HUES6 (cell line): ENCODE data around the gene ECT2.

ENCODE experiments used
- H3K27ac ChIP-seq: 2 replicates; pipeline ENCODE4 v1.7.0; 2013; ENCODE audit warnings: low read depth, mild to moderate bottlenecking, low read length, inconsistent platforms
- H3K27me3 ChIP-seq: 2 replicates; pipeline ENCODE4 v1.6.1; 2013; ENCODE audit warnings: low read length; ENCODE audit not compliant: control insufficient read depth, insufficient read depth
- H3K36me3 ChIP-seq: 2 replicates; pipeline ENCODE4 v1.6.1; 2013; ENCODE audit warnings: low read length; ENCODE audit not compliant: control insufficient read depth, insufficient read depth
- H3K4me1 ChIP-seq: 2 replicates; pipeline ENCODE4 v1.6.1; 2013; ENCODE audit warnings: low read length; ENCODE audit not compliant: control insufficient read depth, insufficient read depth
- H3K4me3 ChIP-seq: 2 replicates; pipeline ENCODE4 v1.5.1; 2013; ENCODE audit warnings: low read depth, low read length
- H3K9ac ChIP-seq: one replicate; pipeline ENCODE4 v1.6.1; 2013; ENCODE audit warnings: mild to moderate bottlenecking, low read length
- H3K9me3 ChIP-seq: 2 replicates; pipeline ENCODE4 v1.6.1; 2013; ENCODE audit warnings: low read depth, low read length; ENCODE audit not compliant: control insufficient read depth, insufficient read depth

The ECT2 gene

DNA sequence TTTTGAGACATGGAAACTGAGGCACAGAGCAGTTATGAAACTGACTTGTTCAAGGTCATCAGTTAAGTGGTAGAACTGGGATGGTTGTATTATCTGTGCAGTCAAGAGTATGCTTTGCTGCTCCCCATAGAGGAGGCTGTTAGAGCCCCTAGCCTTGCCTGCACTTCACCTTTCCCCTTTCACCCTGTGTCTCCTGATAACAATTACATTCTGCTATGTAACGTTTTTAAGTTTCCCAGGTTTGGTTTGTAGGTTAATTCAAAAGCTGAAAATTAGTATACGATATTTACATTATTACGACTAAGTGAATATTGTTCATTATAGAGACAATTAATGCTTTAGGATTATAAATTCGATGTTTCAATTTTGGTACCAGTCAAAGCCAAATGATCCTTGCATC lies 89.9 kb downstream of the ECT2 start:
- Histone ChIP-seq H3K9me3 (no peaks in the 10 kb centered on the region), H3K4me3 (no peak overlapping the region), H3K27ac (no peak overlapping the region), H3K36me3 (no peaks in the 10 kb centered on the region), H3K9ac (no peak overlapping the region), H3K4me1 (peaks cover 4% of the 10 kb centered on the region; the same call in 1 of the 2 replicates), H3K27me3 (no peaks in the 10 kb centered on the region)

DNA sequence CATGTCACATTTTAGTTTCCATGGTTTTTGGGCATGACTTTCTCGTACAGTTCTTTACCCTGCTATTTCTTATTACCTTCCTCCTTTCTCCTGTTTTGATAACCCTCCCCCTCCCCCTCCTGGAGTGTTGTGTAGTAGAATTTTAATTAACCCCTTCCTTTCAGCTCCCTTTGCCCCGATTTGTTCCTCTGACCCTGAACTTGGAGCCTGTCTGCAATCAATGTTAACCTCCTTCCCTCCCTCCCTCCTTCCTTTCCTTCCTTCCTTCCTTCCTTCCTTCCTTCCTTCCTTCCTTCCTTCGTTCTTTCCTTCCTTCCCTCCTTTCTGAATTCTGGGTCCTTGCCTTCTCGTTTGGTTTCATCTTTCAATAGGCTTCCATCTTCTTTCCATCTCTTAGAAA lies 90.4 kb downstream of the ECT2 start:
- Histone ChIP-seq H3K36me3 (no peaks in the 10 kb centered on the region), H3K27ac (no peak overlapping the region), H3K9me3 (no peaks in the 10 kb centered on the region)

DNA sequence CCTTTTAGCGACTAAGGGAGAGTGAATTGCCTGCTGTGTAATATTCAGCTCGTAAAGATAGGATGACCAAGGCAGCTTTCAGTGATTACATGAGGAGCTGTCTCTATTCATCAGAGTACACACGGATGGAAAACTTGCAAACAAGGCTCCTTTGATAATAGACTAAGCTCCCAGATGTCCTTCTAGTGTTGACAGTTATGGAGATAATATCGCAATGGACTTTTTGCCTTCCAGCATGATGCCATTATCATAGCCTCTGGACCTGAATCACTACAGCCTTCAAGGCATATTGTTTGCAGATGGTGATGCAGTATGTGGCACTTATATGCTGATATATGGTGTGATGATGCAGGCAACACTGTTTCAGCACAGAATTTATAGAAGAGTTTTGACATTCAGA lies 93.9 kb downstream of the ECT2 start:
- Histone ChIP-seq H3K9me3 (no peaks in the 10 kb centered on the region), H3K27ac (no peak overlapping the region), H3K4me3 (no peak overlapping the region), H3K27me3 (no peaks in the 10 kb centered on the region), H3K36me3 (no peaks in the 10 kb centered on the region), H3K9ac (no peak overlapping the region), H3K4me1 (peaks cover 4% of the 10 kb centered on the region; the same call in 1 of the 2 replicates)

More for the DNA sequence above, 90.4 kb downstream of the ECT2 start:
- Histone ChIP-seq H3K4me3 (no peak overlapping the region), H3K4me1 (peaks cover 4% of the 10 kb centered on the region; the same call in 1 of the 2 replicates), H3K9ac (no peak overlapping the region), H3K27me3 (no peaks in the 10 kb centered on the region)

DNA sequence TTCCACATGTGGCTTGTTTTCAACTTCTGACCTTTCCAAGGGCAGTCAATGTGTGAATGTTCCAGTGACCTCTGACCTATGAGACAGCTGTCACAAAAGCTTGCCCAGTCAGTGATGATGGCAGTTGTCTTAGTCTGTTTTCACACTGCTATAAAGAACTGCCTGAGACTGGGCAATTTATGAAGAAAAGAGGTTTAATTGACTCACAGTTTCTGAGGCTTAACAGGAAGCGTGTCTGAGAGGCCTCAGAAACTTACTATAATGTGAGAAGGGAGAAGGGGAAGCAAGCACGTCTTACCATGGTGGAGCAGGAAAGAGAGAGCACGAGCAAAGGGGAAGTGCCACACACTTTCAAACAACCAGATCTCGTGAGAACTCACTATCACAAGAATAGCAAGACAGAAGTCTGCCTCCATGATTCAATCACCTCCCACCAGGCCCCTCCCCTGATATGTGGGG lies 95.6 kb downstream of the ECT2 start:
- no peak overlapping the region for H3K27ac ChIP-seq
- H3K27me3 ChIP-seq, result no peaks in the 10 kb centered on the region
- no peak overlapping the region for H3K9ac ChIP-seq
- no peaks in the 10 kb centered on the region for H3K9me3 ChIP-seq
- no peak overlapping the region for H3K4me3 ChIP-seq
- no peaks in the 10 kb centered on the region for H3K4me1 ChIP-seq
- no peaks in the 10 kb centered on the region for H3K36me3 ChIP-seq

DNA sequence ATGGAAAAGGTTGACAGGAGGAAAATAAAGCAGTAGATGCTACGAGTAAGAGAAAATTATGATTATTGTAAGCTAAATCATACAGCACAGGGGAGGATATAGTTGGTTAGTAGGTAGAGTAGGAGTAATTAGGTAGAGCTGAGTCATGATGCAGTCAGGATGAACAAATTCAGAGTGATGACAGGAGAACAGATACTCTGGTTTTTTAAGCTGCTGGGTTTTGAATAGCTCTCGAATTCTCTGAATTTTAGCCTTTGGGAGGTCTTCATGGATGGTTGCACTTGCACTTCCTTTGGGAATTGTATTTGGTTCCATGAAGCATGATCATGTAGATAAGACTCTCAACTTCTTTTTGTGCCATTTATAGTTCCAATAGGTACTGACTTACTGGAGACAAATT lies 96.2 kb downstream of the ECT2 start:
- Histone ChIP-seq H3K27ac (no peak overlapping the region), H3K27me3 (no peaks in the 10 kb centered on the region), H3K9me3 (no peaks in the 10 kb centered on the region), H3K4me3 (no peak overlapping the region), H3K9ac (no peak overlapping the region), H3K4me1 (no peaks in the 10 kb centered on the region), H3K36me3 (no peaks in the 10 kb centered on the region)

DNA sequence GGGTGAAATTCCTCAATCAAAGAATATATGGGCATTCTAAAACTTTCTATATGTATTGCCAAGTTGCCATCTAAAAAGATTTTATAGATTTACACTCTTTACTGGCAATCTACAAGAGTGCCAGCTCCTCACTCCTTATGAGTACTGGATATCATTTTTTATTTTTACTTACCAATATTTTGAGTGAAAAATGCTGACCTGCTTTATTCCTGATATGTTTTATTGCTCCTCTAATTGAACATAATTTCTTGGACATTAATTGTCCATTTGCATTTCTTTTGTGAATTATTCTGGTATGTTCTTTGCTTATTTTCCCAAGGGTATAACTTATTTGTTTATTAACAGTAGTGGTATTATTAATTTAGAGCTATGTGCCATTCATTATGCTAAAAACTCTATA lies 96.8 kb downstream of the ECT2 start:
- Histone ChIP-seq H3K27me3 (no peaks in the 10 kb centered on the region), H3K27ac (no peak overlapping the region), H3K4me3 (no peak overlapping the region), H3K9ac (no peak overlapping the region), H3K9me3 (no peaks in the 10 kb centered on the region), H3K36me3 (no peaks in the 10 kb centered on the region), H3K4me1 (no peaks in the 10 kb centered on the region)

DNA sequence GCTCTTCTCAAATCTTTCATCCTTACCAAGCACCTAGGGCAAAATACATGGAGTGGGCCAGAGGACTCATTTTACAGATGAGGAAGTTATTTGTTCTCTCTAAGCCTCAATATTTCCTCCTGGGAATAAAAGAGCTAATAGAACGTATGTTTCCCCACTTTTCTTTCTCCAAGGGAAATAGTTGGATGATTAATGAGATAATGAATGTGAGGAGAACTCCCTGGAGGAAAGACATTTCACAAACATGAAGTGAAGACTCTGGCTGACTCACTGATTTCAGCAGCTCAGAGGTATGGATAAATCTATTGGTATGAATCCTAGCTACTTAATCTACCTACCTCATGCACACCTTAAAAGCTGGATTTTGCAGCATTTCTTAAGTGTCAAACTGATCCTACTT lies 98.4 kb downstream of the ECT2 start:
- H3K27me3 ChIP-seq, result no peaks in the 10 kb centered on the region
- H3K4me3 ChIP-seq, result no peak overlapping the region
- H3K36me3 ChIP-seq, result no peaks in the 10 kb centered on the region
- H3K4me1 ChIP-seq, result peaks cover 9% of the 10 kb centered on the region
- no peak overlapping the region for H3K9ac ChIP-seq
- no peak overlapping the region for H3K27ac ChIP-seq
- no peaks in the 10 kb centered on the region for H3K9me3 ChIP-seq

DNA sequence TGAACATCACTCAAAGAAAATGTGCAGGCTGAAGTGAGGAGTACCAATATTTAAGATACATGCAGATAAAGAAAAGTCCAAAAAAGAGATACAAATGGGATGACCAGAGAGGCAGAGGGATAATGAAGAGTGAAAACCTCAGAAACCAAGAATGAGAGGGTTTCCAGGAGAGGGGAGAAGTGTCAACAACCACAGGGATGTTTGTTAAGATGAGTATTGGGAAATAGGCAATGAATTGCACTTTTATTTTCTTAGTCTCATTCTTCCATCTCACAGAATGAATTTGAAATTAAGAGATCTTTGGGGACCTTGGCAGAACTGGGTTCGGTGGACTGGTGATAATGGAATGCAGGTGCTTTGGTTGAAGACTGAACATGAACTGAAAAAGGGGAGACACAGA lies 102.5 kb downstream of the ECT2 start:
- H3K4me3 ChIP-seq, result no peak overlapping the region
- H3K27ac ChIP-seq, result no peak overlapping the region
- H3K36me3 ChIP-seq, result no peaks in the 10 kb centered on the region
- no peaks in the 10 kb centered on the region for H3K9me3 ChIP-seq
- H3K9ac ChIP-seq, result no peak overlapping the region
- H3K4me1 ChIP-seq, result peaks cover 25% of the 10 kb centered on the region
- H3K27me3 ChIP-seq, result peaks cover 14% of the 10 kb centered on the region

DNA sequence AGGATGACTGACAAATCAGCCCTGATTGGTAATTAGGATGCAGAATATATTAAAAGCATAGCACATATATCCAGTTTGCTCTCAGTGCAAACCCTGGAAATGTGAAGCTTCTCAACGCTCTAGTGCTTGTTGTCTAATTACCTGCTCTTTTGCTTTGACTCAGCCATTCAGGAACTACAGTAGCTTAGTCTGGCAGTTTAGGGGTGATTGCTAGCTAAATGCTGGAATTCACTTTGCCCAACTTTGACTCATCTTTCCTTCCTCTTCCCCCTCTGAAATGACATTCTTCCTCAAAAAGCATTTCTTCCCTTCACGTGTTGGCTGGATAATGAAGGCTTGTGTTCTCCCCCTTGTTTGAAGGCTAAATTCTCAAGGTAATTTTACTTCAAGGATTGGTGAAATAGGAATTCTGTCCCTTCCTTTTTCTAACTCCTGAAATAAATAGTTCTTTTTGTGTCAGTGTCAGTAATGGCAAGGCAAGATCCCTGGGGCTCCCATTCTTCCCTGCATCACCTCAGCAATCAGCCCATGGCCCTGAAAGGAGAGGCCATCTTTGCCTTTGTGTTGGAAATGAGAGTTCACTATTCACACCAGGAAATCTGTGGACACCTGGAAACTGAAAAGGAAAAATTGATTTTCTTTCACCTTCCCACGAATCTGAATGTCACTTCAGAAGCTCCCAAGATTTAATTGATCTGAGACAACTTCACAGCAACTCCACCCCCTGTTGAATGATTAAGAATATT lies 103.6 kb downstream of the ECT2 start:
- no peaks in the 10 kb centered on the region for H3K9me3 ChIP-seq
- H3K9ac ChIP-seq, result no peak overlapping the region
- no peak overlapping the region for H3K4me3 ChIP-seq
- peaks cover 14% of the 10 kb centered on the region for H3K27me3 ChIP-seq
- H3K27ac ChIP-seq, result no peak overlapping the region
- no peaks in the 10 kb centered on the region for H3K36me3 ChIP-seq
- H3K4me1 ChIP-seq, result peaks cover 25% of the 10 kb centered on the region

DNA sequence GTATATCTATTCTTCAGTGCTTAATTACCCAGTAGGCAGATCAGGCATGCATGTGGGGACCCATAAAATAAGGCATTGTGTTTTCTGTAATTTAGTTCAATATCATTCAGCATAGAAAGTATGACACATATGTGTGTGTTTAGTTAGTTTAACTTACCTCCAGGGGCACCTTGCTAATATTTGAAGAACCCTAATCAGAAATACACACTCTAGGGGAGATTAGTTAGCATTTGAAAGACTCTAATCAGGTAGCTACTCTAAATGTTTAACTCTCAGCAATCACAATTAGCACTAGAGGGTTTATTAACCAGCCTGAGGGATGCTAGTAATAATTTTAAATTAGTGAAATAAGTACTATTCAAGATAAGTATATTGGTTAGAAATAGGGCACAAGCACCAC lies 104.5 kb downstream of the ECT2 start:
- Histone ChIP-seq H3K27me3 (peaks cover 14% of the 10 kb centered on the region), H3K4me3 (no peak overlapping the region)

DNA sequence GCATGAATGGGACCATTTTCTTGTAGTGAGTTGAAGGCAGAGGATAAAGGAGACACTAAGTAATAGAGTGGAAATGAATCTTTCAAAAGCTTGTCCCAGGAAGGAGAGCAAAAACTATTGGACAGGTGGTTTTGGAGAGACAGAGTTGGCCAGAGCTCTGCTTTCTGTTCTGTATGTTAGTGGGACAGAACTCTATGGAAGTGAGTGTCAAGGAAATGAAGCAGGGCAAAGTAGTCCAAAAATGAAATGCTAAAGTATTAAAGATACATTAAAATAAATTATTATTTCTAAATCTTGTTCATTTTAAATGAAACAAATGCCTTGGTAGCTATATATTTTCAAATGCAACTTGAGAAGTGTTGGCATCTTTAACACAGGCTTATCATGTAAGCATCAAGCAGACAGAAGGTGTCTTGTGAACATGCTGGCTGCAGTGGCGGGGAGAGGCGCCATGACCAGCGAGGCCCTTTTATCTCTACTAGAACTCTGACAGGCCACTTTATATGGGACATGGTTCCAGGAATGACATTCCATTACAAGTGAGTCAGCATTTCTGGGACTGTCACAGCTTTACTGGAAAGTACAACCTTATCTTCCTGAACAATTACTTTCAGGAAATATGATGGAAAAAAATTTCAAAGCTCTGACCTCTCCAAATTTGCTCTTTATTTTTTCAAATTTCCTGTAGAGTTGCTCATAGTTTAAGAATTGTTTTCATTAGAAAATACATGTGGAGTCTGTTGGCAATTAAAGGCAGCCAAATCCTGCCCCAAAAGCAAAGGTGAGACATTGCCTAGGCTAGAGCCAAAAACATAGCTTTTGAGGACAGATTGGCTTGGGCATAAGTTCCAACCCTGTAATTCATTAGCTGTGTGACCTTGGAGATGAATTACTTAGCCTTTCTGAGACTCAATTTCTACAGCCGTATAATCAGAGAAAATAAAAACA lies 106.5 kb downstream of the ECT2 start:
- Histone ChIP-seq H3K4me3 (no peak overlapping the region), H3K9ac (no peak overlapping the region), H3K36me3 (no peaks in the 10 kb centered on the region), H3K27me3 (peaks cover 14% of the 10 kb centered on the region), H3K9me3 (peaks cover 2% of the 10 kb centered on the region; the same call in 1 of the 2 replicates), H3K27ac (peak overlapping the region; percentile 53; the same call in 1 of the 2 replicates), H3K4me1 (peaks cover 25% of the 10 kb centered on the region)

More for the DNA sequence above, 104.5 kb downstream of the ECT2 start:
- peaks cover 25% of the 10 kb centered on the region for H3K4me1 ChIP-seq
- no peaks in the 10 kb centered on the region for H3K36me3 ChIP-seq
- H3K9ac ChIP-seq, result no peak overlapping the region
- no peak overlapping the region for H3K27ac ChIP-seq
- no peaks in the 10 kb centered on the region for H3K9me3 ChIP-seq
